MCF 10A (cell line): ENCODE data around the gene PON3. TPM values are rescaled to one million over a fixed set of nuclear protein-coding genes. Genes with fewer than 3 reads are reported as not detected.

Source experiments
- BruUV-seq: library from RNA; stranded (reverse); fragments of 400-500 nt; replicated peaks from 2 replicates; lab custom pipeline; 2021; lab: Mats Ljungman, UMichigan
- CTCF ChIA-PET: fragments of 300-600 bp; sonication (Branson Sonifier 250); formaldehyde crosslinking; extraction: SDS; loops from one replicate; lab custom pipeline; 2021; ENCODE audit warnings: antibody characterized with exemption, inconsistent platforms; lab: Yijun Ruan, JAX
- POLR2A ChIA-PET: fragments of 300-600, 350-650 bp; sonication (Branson Sonifier 250); formaldehyde crosslinking; extraction: SDS; loops from one replicate; lab custom pipeline; 2020; ENCODE audit warnings: antibody characterized with exemption, inconsistent platforms; lab: Yijun Ruan, JAX
- DNase-seq: peaks from one replicate; pipeline ENCODE4 v3.0.0-alpha.2; 2018; ENCODE audit not compliant: unreplicated experiment
- H3K27ac Mint-ChIP-seq: one replicate; pipeline ENCODE4 v1.8.0; 2022; ENCODE audit warnings: mild to moderate bottlenecking, low read depth, mixed read lengths; ENCODE audit not compliant: unreplicated experiment
- H3K27me3 Mint-ChIP-seq: one replicate; pipeline ENCODE4 v1.8.0; 2022; ENCODE audit warnings: mixed read lengths; ENCODE audit not compliant: insufficient read depth, unreplicated experiment
- H3K36me3 Mint-ChIP-seq: one replicate; pipeline ENCODE4 v1.8.0; 2022; ENCODE audit warnings: mild to moderate bottlenecking, moderate library complexity, mixed read lengths; ENCODE audit not compliant: insufficient read depth, unreplicated experiment
- H3K4me1 Mint-ChIP-seq: one replicate; pipeline ENCODE4 v1.8.0; 2022; ENCODE audit warnings: mixed read lengths; ENCODE audit not compliant: insufficient read depth, unreplicated experiment
- H3K4me3 Mint-ChIP-seq: one replicate; pipeline ENCODE4 v1.8.0; 2022; ENCODE audit warnings: mild to moderate bottlenecking, moderate library complexity, mixed read lengths; ENCODE audit not compliant: unreplicated experiment
- H3K9me3 Mint-ChIP-seq: one replicate; pipeline ENCODE4 v1.8.0; 2022; ENCODE audit warnings: mixed read lengths; ENCODE audit not compliant: unreplicated experiment
- intact Hi-C: fragments of 100-400 bp; cut with micrococcal nuclease; formaldehyde crosslinking; loops from 2 replicates; pipeline ENCODE4 v1.14.1; 2022
- total RNA-seq: library from RNA; stranded (reverse); gene quantifications from 2 replicates; pipeline ENCODE4 v1.2.3, GENCODE V29; 2022
- TF ChIP-seq, protein P1 (sequence below): fragments of 200-600 bp; IDR thresholded peaks from one replicate; pipeline ENCODE4 v1.8.0; 2022; ENCODE audit warnings: antibody characterized with exemption, mild to moderate bottlenecking; ENCODE audit not compliant: unreplicated experiment

Gene PON3
- total RNA-seq, 1 experiment from 2014 or later = not detected

DNA sequence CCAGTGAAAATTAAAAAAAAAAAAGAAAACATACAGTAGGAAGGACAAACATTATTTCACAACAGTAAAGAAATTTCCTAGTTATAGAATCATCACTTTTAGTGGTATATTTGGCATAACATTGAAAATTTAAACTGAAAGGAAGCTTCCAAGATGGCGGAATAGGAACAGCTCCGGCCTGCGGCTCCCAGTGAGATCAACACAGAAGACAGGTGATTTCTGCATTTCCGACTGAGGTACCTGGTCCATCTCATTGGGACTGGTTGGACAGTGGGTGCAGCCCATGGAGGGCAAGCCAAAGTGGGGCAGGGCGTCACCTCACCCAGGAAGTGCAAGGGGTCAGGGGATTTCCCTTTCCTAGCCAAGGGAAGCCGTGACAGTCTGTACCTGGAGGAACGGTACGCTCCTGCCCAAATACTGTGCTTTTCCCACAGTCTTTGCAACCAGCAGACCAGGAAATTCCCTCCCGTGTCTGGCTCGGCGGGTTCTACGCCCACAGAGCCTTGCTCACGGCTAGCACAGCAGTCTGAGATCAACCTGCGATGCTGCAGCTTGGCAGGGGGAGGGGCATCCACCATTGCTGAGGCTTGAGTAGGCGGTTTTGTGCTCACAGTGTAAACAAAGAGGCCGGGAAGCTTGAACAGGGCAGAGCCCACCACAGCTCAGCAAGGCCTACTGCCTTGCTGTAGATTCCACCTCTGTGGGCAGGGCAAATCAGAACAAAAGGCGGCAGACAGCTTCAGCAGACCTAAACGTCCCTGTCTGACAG, 19.4 kb downstream of the PON3 start:
- BruUV-seq = no TSS peak
- peaks cover 24% of the 10 kb centered on the region for H3K9me3 Mint-ChIP-seq
- no peak for DNase-seq
- H3K4me1 Mint-ChIP-seq = no peaks in the 10 kb centered on the region
- CTCF ChIA-PET = interaction anchor here (0.9 kb wide), 2 partner anchors 9 to 29 kb away, joined by 3 to 4 read pairs; no protein-coding TSS in a partner anchor
- POLR2A ChIA-PET = interaction anchor here (0.8 kb wide), 1 partner anchor 280 kb away, joined by 3 read pairs; no protein-coding TSS in a partner anchor
- H3K27me3 Mint-ChIP-seq = no peaks in the 10 kb centered on the region
- H3K36me3 Mint-ChIP-seq = no peaks in the 10 kb centered on the region
- intact Hi-C loops = no loop called here
- TF ChIP-seq, protein P1, sequence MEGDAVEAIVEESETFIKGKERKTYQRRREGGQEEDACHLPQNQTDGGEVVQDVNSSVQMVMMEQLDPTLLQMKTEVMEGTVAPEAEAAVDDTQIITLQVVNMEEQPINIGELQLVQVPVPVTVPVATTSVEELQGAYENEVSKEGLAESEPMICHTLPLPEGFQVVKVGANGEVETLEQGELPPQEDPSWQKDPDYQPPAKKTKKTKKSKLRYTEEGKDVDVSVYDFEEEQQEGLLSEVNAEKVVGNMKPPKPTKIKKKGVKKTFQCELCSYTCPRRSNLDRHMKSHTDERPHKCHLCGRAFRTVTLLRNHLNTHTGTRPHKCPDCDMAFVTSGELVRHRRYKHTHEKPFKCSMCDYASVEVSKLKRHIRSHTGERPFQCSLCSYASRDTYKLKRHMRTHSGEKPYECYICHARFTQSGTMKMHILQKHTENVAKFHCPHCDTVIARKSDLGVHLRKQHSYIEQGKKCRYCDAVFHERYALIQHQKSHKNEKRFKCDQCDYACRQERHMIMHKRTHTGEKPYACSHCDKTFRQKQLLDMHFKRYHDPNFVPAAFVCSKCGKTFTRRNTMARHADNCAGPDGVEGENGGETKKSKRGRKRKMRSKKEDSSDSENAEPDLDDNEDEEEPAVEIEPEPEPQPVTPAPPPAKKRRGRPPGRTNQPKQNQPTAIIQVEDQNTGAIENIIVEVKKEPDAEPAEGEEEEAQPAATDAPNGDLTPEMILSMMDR = no peak
- no peak overlapping the region for H3K27ac Mint-ChIP-seq
- H3K4me3 Mint-ChIP-seq = no peak overlapping the region

DNA sequence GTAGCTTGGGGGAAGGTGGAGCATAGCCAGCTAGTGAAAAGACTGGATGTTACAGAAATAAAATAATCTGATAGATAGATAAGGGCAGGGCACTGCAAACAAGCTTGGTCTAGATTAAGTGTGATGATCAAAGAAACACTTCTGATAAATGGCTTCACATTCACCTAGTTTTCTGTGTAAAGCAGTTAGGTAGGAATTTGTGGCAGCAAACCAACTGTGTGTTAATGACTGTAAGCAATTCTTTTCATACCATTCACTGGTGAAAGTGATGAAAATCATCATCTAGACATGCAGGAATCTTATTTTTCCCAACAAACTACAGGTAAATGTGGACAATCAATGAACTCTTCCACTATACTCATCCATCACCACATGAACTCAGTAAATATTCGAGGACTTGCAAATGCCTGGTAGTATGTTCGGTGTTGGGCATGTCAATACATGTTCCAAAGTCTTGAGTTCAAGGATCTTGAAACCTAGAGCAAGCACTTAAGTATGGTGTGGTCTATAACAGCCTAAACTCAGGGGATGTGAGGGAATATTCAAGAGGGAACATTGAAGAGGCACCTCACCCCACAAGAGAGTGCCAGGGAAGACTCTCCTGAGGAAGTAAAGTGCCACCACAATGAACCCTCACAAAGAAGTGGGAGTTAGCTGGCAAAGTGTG, 20.5 kb downstream of the PON3 start:
- Mint-ChIP-seq H3K4me1 (peaks cover 4% of the 10 kb centered on the region), H3K9me3 (peaks cover 14% of the 10 kb centered on the region), H3K27ac (peak overlapping the region; percentile 60), H3K4me3 (no peak overlapping the region), H3K36me3 (no peaks in the 10 kb centered on the region), H3K27me3 (no peaks in the 10 kb centered on the region)
- intact Hi-C loops = no loop called here
- ChIA-PET CTCF (interaction anchor here (0.5 kb wide), 1 partner anchor 17 kb away, joined by 3 read pairs; no protein-coding TSS in a partner anchor), POLR2A (interaction anchor here (1.2 kb wide), 1 partner anchor 101 kb away, joined by 3 read pairs; no protein-coding TSS in a partner anchor)
- no peak for DNase-seq
- no TSS peak for BruUV-seq
- TF ChIP-seq, protein P1 = no peak

DNA sequence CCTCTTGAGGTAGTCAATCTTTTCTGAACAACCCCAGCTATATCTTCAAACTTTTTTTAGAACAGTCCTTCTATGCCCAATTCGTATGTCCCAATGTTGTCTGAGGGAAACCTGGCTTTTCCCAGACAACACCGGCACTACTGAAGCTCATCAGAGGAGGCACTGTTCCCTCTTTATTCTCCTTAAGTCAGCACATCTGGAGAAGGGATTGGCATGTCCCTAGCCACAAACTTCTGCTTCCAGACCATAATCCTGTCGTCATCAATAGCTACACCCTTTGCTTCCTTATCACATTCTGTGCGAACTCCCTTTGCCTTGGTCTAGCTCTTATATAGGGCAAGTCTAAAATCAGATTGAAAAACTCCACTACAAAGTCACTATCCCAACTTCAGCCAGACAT, 22.9 kb downstream of the PON3 start:
- H3K27me3 Mint-ChIP-seq = no peaks in the 10 kb centered on the region
- peaks cover 7% of the 10 kb centered on the region for H3K9me3 Mint-ChIP-seq
- H3K4me1 Mint-ChIP-seq = peaks cover 6% of the 10 kb centered on the region

More for the DNA sequence above, 22.9 kb downstream of the PON3 start:
- ChIA-PET CTCF (interaction anchor here (0.8 kb wide), 1 partner anchor 80 kb away, joined by 3 read pairs; no protein-coding TSS in a partner anchor), POLR2A (no interaction called here)
- TF ChIP-seq, protein P1 = no peak
- Mint-ChIP-seq H3K36me3 (no peaks in the 10 kb centered on the region), H3K4me3 (no peak overlapping the region), H3K27ac (no peak overlapping the region)
- BruUV-seq = no TSS peak
- intact Hi-C loops = no loop called here
- DNase-seq = no peak
